WERI-Rb-1 (cell line): ENCODE data around the gene UGT2A3.
A peak's percentile ranks its signal among the peaks of the same experiment; 100 is the strongest.

Experiments
- DNase-seq: peaks from one replicate; pipeline ENCODE4 v3.0.0-alpha.2; 2020
- H3K27ac ChIP-seq: fragments of 250-450 bp; sonication (Bioruptor Pico); 2 replicates; pipeline ENCODE4 v1.5.1; 2020; ENCODE audit warnings: mild to moderate bottlenecking, moderate library complexity
- H3K27me3 ChIP-seq: fragments of 250-450 bp; sonication (Bioruptor Pico); 2 replicates; pipeline ENCODE4 v1.5.1; 2021; ENCODE audit warnings: mild to moderate bottlenecking, low read depth, moderate library complexity; ENCODE audit not compliant: insufficient read depth, severe bottlenecking
- H3K36me3 ChIP-seq: fragments of 250-450 bp; sonication (Bioruptor Pico); 2 replicates; pipeline ENCODE4 v1.5.1; 2020; ENCODE audit warnings: mild to moderate bottlenecking, moderate library complexity
- H3K4me3 ChIP-seq: 2 replicates; pipeline ENCODE4 v1.5.1; 2011; ENCODE audit warnings: low read depth, mild to moderate bottlenecking, control low read depth, low read length
- H3K9me3 ChIP-seq: fragments of 250-450 bp; sonication (Bioruptor Pico); 2 replicates; pipeline ENCODE4 v1.5.1; 2021; ENCODE audit warnings: mild to moderate bottlenecking, moderate library complexity; ENCODE audit not compliant: severe bottlenecking
- TF ChIP-seq, protein P1 (sequence below): IDR thresholded peaks from 2 replicates; pipeline ENCODE4 v1.5.1; 2011; ENCODE audit warnings: low read depth, mild to moderate bottlenecking, control low read depth, inconsistent platforms, low read length

UGT2A3 gene

DNA sequence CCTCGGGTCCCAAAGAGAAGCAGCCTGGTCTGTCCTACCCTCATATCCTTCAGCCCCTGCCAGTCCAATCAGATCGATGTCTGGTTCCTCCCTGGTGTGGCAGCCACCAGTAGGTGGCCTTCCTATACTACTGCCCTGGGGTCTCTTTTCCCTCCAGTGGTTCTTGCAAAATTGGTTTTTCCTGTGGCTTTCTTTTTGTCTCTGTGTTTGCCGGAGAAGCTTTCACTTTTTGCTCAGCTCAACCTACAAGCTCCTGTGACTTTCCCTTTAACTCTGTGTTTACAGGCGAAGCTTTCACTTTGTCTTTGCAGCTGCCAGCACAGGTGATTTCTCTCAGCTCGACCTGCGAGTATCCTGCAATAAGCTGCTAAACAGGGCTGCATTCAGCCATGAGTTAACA lies 46.8 kb downstream of the UGT2A3 start:
- H3K27me3 ChIP-seq, result no peaks in the 10 kb centered on the region
- no peak for DNase-seq
- H3K4me3 ChIP-seq, result no peak overlapping the region
- TF ChIP-seq, protein P1, sequence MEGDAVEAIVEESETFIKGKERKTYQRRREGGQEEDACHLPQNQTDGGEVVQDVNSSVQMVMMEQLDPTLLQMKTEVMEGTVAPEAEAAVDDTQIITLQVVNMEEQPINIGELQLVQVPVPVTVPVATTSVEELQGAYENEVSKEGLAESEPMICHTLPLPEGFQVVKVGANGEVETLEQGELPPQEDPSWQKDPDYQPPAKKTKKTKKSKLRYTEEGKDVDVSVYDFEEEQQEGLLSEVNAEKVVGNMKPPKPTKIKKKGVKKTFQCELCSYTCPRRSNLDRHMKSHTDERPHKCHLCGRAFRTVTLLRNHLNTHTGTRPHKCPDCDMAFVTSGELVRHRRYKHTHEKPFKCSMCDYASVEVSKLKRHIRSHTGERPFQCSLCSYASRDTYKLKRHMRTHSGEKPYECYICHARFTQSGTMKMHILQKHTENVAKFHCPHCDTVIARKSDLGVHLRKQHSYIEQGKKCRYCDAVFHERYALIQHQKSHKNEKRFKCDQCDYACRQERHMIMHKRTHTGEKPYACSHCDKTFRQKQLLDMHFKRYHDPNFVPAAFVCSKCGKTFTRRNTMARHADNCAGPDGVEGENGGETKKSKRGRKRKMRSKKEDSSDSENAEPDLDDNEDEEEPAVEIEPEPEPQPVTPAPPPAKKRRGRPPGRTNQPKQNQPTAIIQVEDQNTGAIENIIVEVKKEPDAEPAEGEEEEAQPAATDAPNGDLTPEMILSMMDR, result peak; percentile 37
- no peak overlapping the region for H3K27ac ChIP-seq
- H3K36me3 ChIP-seq, result no peaks in the 10 kb centered on the region
- no peaks in the 10 kb centered on the region for H3K9me3 ChIP-seq

DNA sequence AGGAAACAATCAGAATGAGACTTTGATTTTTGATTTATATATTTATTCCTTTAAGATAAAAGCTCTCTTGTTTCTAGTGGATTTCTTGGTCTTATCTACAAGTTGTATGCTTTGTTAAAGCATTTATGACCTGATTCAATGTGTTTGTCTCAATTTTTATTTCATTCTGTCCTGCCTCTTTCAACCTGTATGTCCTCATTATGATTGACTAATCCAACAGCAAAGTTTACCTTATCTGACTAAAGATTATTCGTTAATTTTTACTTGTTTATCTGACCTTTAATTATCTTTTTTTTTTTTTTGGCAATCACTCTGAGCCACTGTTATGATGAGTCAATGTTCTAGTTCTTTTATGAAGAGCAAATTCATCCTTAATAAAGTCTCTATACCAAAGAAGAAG lies 54.9 kb downstream of the UGT2A3 start:
- Histone ChIP-seq H3K27me3 (no peaks in the 10 kb centered on the region), H3K4me3 (no peak overlapping the region), H3K36me3 (no peaks in the 10 kb centered on the region), H3K9me3 (no peaks in the 10 kb centered on the region), H3K27ac (no peak overlapping the region)
- no peak for DNase-seq
- TF ChIP-seq, protein P1, result no peak

DNA sequence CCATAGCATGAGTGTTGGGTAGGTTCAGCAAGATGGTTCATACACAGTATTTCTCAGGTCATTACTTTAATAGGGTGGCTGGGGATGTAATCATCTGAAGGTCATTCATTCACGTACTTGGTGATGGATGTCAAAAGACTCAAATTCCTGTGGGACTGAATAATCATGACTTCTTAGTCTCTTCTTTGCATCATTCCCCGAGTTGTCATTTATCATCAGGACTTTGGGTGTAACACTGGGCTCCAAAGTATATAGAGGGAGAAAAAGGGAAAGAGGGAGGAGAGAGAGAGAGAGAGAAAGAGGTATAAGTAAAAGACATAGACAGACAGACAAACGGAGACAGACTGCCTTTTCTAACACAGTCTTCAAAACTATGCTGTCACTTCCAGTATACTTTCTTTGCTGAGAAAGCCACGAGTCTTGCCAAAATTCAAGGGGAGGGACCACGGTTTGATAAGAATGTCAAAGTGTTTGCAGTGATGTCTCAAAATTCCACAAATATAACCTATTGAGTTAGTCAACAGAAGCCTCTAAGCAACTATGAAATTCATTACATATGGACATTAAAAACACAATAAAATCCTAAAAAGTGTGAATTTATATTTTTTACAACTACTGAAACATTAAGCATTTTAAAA lies 55.9 kb downstream of the UGT2A3 start:
- TF ChIP-seq, protein P1, result no peak
- Histone ChIP-seq H3K27ac (no peak overlapping the region), H3K36me3 (no peaks in the 10 kb centered on the region), H3K4me3 (no peak overlapping the region), H3K27me3 (no peaks in the 10 kb centered on the region), H3K9me3 (no peaks in the 10 kb centered on the region)
- DNase-seq, result no peak

DNA sequence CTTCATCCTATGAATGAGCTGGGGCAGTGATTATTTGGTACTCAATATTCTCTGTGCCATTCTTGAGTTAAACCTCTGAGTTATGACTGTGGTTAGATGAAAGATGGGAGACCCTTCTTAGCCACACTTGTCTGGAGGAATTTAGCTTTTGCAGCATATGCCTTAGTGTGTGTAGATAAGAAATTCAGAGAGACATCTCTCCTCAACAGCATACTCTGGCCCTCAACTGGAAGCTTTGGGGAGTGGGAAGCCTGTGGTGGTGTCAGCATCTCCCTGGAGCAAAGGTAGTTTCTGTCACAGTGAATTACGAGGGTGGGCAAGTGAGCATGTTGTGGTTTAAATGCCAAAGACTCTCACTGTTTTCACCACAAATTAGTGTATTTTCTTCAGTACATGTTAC lies 58.7 kb downstream of the UGT2A3 start:
- no peak for DNase-seq
- Histone ChIP-seq H3K9me3 (no peaks in the 10 kb centered on the region), H3K4me3 (no peak overlapping the region), H3K36me3 (no peaks in the 10 kb centered on the region), H3K27ac (no peak overlapping the region), H3K27me3 (no peaks in the 10 kb centered on the region)
- TF ChIP-seq, protein P1, result no peak

DNA sequence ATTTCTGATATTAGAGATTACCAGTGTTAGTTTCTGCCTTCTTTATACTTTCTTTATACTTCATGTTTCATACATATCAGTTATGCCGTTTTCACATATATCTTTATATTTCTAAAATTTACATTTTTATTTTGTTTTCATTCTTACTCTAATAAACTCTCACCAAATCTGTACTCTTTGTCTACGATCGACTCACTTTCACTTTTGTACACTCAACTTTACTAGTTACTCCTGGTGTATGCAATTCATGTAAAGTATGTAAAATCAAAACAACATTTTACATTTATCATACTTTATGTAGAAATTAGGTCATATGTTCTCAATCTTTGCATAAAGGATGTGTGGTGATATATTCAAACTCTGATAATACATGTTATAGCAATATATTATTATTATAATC lies 59.9 kb downstream of the UGT2A3 start:
- no peak for DNase-seq
- no peaks in the 10 kb centered on the region for H3K9me3 ChIP-seq
- H3K27ac ChIP-seq, result no peak overlapping the region
- no peak overlapping the region for H3K4me3 ChIP-seq
- no peaks in the 10 kb centered on the region for H3K36me3 ChIP-seq
- TF ChIP-seq, protein P1, result no peak
- no peaks in the 10 kb centered on the region for H3K27me3 ChIP-seq

DNA sequence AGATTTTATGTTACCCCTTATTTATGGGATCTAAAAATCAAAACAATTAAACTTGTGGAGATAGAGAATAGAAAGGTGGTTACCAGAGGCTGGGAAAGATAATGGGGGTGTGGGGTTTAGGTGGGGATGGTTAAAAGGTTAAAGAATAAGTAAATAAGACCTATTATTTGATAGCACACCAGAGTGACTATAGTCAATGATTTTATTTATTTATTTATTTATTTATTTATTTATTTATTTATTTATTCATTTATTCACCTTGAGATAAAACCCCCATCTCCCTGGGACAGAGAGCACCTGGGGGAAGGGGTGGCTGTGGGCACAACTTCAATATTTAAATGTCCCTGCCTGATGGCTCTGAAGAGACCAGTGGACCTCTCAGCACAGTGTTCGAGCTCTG lies 66.1 kb downstream of the UGT2A3 start:
- no peaks in the 10 kb centered on the region for H3K9me3 ChIP-seq
- no peaks in the 10 kb centered on the region for H3K36me3 ChIP-seq
- no peak overlapping the region for H3K27ac ChIP-seq
- TF ChIP-seq, protein P1, result no peak
- DNase-seq, result no peak
- no peaks in the 10 kb centered on the region for H3K27me3 ChIP-seq
- no peak overlapping the region for H3K4me3 ChIP-seq
